Measurements from ENCODE around the gene HMG20B.
"Not testable (repeated sequence)": the region's sequence is repeated elsewhere in the genome, so short reads cannot be mapped to it uniquely, and the experiment has no call there.

The HMG20B gene

GRCh38 chr19:3572855-3573161 lies at the start of gene HMG20B:
Gene HMG20B, plus strand, starts transcription at chr19:3572944. Its CDS starts 366 bp downstream, at chr19:3573310.
- DNase-seq (ENCODE audit: low spot score), result no peak

- DNase-seq (ENCODE audit: low spot score), result no peak
Observed at GRCh38 chr19:3523361-3524077, 49.2 kb upstream of the HMG20B start.

GRCh38 chr19:3524078-3524842 lies 48.5 kb upstream of the HMG20B start:
- no peak for DNase-seq (ENCODE audit: low spot score)

GRCh38 chr19:3524904-3525451 lies 47.8 kb upstream of the HMG20B start:
- no peak for DNase-seq (ENCODE audit: low spot score)

- DNase-seq (ENCODE audit: low spot score), result no peak
Observed at GRCh38 chr19:3526507-3527237, 46.1 kb upstream of the HMG20B start.

GRCh38 chr19:3527238-3527910 lies 45.4 kb upstream of the HMG20B start:
- DNase-seq (ENCODE audit: low spot score), result no peak

- no peak for DNase-seq (ENCODE audit: low spot score)
Observed at GRCh38 chr19:3528080-3528479, 44.7 kb upstream of the HMG20B start.

GRCh38 chr19:3528539-3529211 lies 44.1 kb upstream of the HMG20B start:
- DNase-seq (ENCODE audit: low spot score), result no peak

GRCh38 chr19:3529299-3529698 lies 43.4 kb upstream of the HMG20B start:
- DNase-seq (ENCODE audit: low spot score), result not testable (repeated sequence)

- DNase-seq (ENCODE audit: low spot score), result no peak
Observed at GRCh38 chr19:3530389-3530788, 42.4 kb upstream of the HMG20B start.

- DNase-seq (ENCODE audit: low spot score), result no peak
Observed at GRCh38 chr19:3531716-3532115, 41.0 kb upstream of the HMG20B start.

- DNase-seq (ENCODE audit: low spot score), result no peak
Observed at GRCh38 chr19:3532154-3532786, 40.5 kb upstream of the HMG20B start.

- no peak for DNase-seq (ENCODE audit: low spot score)
Observed at GRCh38 chr19:3533033-3533432, 39.7 kb upstream of the HMG20B start.

GRCh38 chr19:3533563-3534216 lies 39.1 kb upstream of the HMG20B start:
- DNase-seq (ENCODE audit: low spot score), result no peak

GRCh38 chr19:3534375-3535234 lies 38.1 kb upstream of the HMG20B start:
- no peak for DNase-seq (ENCODE audit: low spot score)

- DNase-seq (ENCODE audit: low spot score), result no peak
Observed at GRCh38 chr19:3535235-3535535, 37.6 kb upstream of the HMG20B start.

- no peak for DNase-seq (ENCODE audit: low spot score)
Observed at GRCh38 chr19:3535563-3535965, 37.2 kb upstream of the HMG20B start.

- DNase-seq (ENCODE audit: low spot score), result no peak
Observed at GRCh38 chr19:3535981-3536380, 36.8 kb upstream of the HMG20B start.

- DNase-seq (ENCODE audit: low spot score), result no peak
Observed at GRCh38 chr19:3536429-3537100, 36.2 kb upstream of the HMG20B start.

All from CD4-positive, alpha-beta T cell treated with Interleukin-6 at 100 ng/mL for 8 hours (primary cell).